ENCODE results near the gene CHDH.

Gene CHDH

DNA sequence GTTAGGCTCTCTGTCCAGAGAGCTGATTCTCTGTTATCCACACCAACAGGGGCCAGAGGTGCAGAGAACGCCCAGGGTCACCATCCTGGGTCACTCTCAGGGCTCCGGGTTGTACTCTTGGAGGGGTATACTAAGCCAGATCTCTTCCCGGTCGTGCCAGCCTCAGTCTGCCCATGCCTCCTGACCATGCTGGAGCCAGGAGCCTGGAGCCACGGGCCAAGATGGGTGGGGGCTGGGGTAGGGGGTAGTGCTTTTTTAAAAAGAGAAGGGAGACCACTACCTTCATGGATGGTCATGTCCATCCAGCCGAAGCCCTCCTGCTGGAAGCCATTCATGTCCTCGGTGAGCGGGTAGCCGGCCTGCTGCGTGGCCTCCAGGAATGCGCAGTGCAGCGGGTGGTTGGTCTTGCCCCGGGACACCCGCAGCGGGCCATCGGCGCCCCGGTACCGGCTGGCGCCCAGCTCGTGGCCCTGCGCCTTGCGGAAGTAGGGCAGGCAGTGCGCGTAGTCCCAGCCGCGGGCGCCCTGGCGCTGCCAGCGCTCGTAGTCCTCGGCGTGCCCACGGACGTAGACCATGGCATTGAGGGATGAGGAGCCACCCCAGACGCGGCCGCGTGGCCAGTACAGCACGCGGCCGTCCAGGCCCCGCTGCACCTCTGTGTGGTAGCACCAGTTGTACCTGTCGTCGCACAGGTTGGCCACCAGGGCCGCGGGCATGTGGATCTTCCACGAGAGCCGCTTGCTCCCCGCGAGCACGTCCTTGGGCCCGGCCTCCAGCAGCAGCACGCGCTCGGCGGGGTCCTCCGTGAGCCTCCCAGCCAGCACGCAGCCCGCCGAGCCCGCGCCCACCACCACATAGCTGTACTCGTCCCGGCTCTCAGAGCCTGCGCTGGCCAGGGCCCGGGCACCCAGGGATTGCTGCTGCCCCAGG, 22.9 kb downstream of the CHDH start:
- DNase-seq: no peak

DNA sequence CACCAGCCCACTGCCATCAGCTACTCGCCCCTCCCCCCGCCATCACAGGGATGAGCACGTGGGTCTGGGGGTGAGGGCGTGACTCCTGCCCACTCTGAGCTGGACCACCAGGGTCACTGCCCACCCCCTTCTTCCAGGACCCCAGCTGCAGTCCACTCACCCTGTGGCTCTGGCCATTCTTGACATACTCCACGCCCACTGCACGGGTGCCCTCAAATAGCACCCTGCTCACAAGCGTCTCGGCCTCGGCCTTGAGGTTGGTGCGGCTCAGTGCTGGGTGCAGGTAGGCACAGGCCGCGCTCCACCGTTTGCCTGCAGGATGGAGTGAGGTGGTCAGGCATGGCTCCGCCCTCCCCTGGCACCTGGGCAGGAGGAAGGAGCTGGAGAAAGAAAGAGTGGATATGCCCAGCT, 23.9 kb downstream of the CHDH start:
- DNase-seq: no peak

- DNase-seq: no peak
These were observed 24.5 kb downstream of the CHDH start for GRCh38 chr3:53821631-53822121.

- no peak for DNase-seq
These were observed 25.3 kb downstream of the CHDH start for GRCh38 chr3:53820756-53821580.

GRCh38 chr3:53820084-53820483, 26.1 kb downstream of the CHDH start:
- DNase-seq: no peak

DNA sequence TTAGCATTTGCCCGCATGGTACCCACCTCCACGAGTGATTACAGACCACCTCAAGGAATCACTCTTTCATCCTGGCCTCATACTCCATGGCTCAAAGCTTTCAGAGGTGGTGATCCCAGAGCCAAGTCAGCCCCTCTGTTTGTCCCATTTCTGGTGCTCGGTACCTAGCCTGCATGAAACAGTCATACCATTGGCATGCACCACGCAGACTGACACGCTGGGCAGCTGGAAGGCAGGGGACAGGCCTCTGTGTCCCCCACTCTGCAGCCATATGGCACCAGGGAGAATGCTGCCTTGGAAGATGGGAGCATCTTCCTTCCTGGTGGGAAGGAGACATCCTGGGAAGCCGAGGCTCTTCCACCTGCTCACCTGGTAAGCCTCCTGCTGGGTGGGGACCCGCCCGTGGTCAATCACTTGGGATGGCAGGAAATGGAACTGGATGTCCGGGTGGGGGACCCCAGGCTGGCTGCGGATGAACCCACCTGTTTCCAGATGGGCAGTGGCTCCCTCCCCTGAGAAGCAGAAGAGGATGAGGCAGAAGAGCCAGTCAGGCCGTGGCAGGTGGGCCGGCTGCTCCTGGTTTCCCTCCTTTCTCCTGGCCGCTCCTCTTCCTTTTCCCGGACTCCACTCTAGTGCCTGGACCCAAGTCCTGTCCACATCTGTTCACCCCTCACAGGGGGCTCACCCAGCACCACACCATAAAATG, 26.9 kb downstream of the CHDH start:
- no peak for DNase-seq

DNA sequence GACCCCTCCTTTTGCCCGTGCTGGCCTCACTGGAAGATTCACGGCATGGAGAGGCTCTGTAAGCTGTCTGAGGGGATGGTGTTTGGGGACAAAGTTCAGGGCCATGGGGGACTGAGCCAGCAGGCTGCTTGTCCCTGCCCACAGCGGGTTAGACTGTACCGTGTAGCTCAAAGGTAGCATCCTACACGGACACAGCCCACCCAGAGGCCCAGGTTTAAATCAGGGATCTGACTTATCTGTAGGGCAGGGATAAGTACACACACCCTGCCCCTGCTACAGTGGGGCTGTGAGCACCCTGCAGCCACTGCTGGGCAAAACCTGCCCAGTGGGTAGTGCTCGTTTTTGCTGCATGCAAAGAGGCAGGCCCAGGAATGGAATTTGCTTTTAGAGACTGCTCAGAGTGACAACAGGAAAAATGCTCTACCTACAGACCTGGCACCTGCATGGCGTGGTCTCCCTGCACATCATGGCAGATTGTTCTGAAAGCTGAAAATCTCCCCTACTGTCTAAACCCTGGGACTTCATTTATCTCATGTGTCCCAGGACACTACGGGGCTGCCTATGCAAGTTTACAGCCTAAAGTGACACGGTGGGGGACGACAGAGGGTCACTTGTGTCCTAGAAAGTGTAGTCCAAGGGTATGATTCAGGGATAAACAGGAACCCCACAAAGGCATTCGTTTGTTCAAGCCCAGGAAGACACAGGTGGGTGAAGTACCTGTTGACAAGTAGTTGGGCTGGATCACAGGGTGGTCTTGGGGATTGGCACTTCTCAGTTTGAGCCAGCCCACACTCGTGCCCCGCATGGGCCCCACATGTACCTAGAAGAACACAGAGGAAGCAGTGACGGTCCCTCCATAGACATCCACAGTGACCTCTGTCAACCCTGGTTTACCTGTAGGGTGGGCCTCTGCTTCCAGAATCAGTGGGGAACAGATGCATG, 27.7 kb downstream of the CHDH start:
- no peak for DNase-seq

DNA sequence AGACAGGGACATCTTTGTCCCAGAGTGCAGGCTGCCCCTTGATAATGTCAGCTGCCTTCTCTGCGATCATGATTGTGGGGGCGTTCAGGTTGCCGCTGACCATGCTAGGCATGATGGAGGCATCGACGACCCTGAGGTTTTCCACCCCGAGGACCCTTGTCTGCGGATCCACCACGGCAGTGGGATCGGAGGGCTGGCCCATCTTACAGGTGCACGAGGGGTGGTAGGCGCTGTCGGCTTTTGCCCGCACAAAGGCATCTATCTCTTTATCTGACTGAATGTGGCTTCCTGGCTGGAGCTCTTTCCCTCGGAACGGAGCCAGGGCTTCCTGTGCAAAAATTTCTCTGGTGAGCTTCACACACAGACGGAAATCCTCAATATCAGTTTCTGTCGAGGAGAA, 28.4 kb downstream of the CHDH start:
- DNase-seq: no peak

DNA sequence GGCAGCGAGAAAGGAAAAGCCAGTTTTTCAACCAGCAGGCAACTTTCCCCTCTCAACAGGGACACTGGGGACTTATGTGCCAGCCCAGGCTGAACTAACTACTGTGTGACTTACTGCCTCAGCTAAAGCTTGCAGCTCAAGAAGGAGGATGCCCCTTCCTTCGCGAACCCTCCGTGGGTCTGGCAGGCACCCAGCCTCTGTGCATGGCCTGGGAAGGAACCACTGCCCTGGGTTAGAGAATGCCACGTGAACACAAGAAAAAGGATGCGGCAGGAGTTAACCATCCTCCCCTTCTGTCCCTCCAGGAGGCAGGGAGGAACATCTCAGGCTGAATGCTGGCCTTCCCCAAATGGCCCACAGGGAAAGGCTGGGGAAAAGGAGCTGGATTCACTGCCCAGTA, 29.0 kb downstream of the CHDH start:
- DNase-seq: no peak

DNA sequence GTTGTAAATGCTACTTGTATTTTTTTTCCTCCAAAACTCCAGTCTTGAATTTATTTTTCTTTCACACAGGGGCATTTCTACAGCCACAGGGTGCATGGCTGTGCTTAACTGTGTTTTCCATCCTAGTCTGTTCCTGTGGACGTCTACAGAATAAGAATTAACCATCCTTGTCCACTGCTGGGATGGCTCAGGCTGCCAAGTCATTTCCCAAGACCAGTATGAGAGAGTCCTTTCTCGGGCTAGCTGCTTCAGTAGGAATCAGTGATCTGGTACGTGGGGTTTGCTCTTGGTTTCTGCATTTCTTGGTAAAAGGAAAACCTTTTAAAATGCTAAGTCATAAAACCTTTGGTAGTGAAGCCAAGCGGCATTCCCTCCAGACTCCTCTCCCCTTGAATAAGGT, 29.8 kb downstream of the CHDH start:
- DNase-seq: no peak

DNA sequence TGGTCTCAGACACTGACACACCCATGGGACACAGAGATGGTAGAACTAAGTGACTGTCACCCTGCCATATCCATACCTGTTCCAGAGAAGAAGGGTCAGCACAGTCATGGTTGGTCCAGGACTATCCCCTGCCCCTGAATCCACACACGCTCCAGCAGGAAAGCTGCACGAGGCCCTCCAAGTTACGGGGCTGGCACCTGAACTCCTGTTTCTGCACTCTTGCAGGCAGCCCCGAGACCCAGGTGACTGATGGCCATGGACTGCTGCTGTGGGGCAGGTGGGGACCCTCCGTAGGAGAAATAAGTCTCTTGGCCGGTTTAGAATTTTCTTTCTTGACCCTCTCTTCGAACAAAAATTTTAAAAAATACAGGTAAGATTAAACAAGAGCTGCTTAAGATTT, 30.6 kb downstream of the CHDH start:
- no peak for DNase-seq

- no peak for DNase-seq
These were observed 31.2 kb downstream of the CHDH start for GRCh38 chr3:53815067-53815466.

DNA sequence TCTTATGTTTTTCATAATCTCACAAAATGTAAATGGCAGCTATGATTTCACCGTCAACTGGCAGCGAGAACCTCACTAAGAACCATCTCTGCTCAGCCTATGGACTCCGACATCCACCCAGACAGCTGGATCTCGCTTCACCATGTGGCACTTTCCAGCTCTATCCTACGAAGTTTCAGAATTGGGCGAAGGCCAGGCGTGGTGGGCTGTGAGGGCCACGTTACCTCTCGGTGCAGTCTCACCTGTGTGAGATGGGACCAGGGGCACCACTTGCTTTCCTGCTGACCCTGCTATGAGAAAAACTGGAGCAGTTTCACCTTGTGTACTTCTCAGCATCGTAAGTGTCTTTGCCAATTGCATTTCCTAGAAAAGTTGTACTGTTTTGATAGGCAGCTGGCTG, 32.3 kb downstream of the CHDH start:
- no peak for DNase-seq

DNA sequence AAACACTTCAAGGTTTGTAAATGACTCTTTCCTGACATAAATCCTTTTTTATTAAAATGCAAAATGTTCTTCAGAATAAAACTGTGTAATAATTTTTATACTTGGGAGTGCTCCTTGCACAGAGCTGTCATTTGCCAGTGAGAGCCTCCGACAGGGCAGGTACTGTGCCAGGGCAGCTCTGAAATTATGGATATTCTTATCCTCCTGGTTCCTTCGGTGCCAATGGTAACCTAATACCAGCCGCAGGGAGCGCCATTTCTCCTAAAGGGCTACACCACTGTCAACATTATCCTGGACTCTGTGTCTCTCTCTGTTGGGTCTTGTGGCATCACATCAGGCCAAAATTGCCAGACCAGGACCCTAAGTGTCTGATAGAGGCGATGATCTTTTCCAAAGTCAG, 33.0 kb downstream of the CHDH start:
- no peak for DNase-seq

DNA sequence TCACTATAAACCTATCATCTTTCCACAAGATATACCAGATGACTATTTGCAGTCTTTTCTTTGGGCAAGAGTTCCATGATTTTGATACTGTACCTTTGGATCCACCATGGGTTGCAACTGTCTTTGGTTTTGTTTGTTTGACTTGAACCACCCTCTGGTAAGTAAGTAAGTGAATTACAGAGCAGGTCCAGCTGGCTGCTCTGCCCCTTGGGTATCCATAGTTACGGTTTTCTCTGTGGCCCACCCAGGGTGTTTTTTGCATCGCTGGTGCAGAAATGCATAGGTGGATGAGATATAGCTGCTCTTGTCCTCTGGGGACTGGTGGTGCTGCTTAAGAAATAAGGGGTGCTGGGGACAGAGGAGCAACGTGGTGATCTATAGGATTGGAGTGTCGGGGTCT, 33.8 kb downstream of the CHDH start:
- DNase-seq: no peak

GRCh38 chr3:53811143-53811927, 34.9 kb downstream of the CHDH start:
- no peak for DNase-seq

DNA sequence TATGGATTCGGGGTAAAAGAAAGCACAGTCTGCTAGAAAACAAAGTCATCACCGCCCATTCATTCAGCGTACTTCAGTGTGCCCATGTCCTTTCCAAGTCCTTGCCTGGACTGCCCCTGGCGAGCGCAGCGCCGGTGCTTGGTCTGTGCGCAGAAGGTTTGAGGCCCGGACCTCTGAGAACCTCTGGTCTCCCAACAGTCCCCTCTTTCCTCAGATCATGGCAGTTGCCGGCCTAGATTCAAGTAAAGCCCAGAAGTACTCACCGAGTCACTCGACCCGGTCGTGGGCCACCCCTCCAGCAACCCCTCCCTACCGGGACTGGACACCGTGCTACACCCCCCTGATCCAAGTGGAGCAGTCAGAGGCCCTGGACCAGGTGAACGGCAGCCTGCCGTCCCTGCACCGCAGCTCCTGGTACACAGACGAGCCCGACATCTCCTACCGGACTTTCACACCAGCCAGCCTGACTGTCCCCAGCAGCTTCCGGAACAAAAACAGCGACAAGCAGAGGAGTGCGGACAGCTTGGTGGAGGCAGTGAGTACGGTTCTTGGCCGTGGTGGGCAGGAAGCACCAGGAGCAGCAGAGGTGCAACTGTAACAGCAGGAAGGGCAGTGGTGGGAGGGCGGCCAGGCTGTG, 36.3 kb downstream of the CHDH start:
- DNase-seq: no peak

- DNase-seq: no peak
These were observed 37.0 kb downstream of the CHDH start for GRCh38 chr3:53809267-53809666.

- DNase-seq: no peak
These were observed 37.7 kb downstream of the CHDH start for GRCh38 chr3:53808496-53808895.

DNA sequence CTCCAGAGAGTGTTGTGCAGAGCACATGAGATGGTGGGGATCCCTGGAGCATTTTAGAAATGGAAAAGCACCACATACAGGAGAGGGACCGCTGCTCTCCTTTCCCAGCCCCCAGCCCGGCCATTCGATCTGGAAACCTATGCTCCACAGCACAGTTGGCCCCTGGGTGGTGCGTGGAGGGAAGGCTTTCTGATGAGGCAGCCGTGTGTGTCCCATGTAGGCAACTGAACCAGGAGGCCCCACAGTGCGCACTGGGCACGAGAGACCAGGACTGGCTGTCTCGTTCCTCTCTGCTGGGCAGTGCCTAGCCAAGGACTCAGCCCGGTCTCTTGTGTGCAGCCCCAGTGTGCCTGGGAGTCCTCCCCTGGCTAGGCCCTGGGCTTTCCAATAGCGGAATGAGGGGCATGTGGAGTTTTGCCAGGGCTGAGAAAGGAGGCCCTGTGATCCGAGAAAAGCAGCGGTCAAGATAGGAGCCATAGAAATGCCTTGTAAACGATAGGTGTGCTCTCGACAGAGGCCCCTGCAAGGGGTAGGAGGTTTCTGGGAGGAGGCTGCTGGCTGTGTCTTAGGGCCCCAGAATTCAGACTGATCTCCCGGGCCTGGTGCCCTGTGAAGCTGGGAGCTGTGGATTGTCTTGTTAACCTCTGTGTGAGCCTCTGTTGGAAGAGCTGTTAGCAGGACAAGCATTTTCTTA, 39.0 kb downstream of the CHDH start:
- DNase-seq: no peak
